HG02852 (cell line): ENCODE results near the gene ERBB4.

Experiments
- ATAC-seq: cut with Tn5 transposase; IDR thresholded peaks from one replicate; pipeline ENCODE4 v1.9.1; 2021; ENCODE audit warnings: mild to moderate bottlenecking, moderate library complexity; ENCODE audit not compliant: unreplicated experiment

Gene ERBB4

DNA sequence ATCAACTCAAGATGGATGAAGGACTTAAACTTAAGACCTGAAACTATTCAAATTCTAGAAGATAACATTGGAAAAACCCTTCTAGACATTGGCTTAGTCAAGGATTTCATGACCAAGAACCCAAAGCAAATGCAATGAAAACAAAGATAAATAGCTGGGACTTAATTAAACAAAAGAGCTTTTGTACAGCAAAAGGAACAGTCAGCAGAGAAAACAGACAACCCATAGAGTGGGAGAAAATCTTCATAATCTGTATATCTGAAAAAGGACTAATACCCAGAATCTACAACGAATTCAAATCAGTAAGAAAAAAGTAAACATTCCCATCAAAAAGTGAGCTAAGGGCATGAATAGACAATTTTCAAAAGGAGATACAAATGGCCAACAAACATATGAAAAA lies 171.2 kb downstream of the ERBB4 start:
- no peak for ATAC-seq

DNA sequence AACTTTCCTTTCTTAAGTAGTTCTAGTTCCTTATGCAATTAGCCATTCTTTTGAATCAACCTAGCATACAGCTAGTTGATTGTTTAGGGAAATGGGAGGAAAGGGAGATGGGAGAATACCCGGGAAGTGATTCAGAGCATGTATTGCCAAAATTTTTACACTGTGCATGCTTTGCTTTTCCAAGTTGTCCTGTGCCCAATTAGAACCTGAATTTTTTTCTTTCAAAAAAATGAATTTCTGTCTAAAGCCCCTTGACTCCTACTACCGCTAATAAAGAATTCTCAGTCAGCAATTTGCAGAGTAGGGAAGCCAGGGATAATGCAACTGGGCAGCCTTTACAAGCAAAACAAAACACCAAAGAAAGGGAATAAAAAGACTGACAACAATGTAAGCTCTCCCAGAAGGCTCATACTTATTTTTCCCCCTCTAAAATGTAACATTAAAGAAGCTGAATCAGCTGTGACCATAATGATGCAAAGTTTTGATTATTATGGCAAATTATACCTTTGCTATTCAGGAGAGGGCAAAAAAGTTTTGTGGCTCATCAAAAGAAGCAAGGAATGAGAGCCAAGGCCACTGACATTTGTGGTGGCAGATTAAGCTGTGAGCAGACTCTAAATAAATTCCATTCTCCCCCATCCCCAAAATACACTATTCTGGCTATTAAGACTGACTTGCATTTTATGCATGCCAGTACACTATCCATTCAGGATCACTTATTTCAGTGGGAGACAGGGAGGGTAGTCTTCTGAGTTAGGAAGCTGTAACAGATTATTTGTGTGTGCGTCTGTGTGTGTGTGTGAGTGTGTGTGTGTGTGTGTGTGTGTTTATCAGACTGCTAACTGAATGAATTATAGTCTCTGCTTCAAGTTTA lies 174.3 kb downstream of the ERBB4 start:
- no peak for ATAC-seq

DNA sequence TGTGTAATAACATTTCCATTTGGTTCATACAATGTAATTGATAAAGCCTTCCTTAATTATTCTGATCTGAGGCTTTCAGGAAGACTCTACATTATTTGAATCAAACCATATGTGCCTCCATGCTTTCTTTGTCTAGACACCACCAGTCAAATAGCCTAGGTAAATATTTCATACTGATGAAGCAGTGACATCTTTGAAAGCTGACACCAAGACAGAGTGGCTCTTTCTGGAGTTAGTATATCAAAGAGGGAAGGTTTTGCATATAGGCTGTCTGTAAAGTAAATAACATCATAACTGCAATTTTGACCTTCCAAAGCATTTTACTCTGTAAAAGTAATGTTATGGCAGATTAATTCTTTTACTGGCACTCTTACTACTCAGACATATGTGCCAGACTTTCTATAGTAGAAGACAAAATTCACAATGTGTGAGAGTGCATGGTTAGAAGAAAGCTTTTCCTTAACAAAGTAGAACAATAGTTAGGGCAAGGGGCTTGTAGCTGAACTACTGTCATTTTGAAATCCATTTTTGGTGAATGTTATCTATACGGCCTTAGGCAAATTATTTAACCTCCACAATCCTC lies 177.3 kb downstream of the ERBB4 start:
- no peak for ATAC-seq

DNA sequence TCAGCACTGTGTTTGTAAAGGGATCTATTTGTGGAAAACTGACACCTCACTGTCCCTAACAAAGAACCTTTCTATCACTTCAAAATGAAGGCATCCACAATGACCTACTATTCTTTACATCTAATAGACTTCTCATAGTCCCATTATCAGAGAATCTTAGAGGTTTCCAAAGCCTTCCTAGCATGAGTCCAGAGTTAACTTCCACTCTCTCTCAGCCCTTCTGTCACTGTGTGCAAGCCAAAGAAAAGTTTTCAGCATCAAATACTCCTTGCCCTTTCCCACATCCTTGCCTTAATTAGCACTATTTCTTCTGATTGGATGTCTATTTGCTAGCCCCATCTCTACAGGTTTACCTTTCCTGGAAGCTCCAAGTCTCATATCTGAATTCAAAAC lies 178.5 kb downstream of the ERBB4 start:
- no peak for ATAC-seq

DNA sequence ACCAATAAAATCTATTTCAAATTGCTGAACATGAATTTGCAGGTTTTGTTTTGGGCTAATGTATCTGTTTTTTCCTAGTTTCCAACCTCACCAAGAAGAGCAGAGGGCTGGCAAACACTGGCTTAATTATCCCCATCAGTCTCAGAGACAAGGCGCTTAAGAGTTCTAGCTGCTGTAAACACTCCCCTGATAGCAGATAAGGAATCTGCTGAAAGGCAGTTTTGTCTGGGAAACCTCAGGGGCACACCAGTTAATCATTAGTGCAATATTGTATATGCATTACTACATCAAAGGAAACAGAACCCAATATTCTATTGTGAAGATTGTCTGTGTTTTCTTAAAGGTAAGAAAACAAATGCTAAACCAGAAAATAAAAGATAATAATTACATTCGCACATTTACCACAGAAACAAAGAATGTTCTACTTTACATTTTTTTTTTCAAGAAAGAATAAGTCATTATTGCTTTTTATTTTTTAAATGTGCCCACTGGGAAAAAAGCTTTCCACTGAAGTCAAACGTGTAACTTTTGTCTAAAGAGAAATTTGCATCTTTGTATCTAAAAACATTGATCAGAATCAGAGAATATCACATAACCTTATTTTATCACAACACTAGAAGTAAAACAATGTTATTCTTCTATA lies 179.1 kb downstream of the ERBB4 start:
- ATAC-seq = no peak

DNA sequence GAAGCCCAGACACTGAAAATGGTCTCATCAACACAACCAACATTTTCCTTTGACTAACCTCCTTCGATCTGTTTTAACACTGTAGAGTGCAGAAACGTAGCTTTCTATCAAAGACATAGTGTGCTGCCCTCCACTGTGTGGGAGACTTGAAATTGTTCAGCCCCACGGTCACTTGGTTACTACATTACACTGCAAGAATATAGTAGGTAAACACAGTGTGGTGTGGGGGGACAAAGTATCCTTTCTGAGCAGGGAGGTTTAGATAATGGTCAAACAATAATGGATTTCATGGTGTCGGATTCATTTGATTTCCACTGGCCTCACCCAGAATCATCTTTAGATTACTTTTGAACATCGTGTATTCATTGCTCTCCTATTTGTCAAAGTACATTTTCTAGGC lies 181.0 kb downstream of the ERBB4 start:
- no peak for ATAC-seq

DNA sequence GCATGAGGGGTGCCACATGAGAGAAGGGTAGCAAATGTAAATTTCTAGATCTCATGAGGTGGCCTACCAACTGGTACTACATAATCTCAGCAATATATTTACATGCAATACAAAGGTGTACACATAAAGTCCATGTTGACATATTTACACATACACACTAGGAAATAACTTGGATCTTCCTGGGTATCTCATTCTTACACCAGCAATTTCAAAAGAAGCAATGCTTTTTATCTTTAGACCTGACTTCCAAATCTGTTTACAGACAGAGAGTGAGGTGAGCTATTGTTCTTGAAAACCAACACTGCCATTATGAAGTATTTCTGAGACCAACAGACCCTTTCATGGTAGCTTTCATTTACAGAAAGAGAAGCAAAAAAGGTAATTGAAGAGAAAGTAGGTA lies 184.2 kb downstream of the ERBB4 start:
- no peak for ATAC-seq

DNA sequence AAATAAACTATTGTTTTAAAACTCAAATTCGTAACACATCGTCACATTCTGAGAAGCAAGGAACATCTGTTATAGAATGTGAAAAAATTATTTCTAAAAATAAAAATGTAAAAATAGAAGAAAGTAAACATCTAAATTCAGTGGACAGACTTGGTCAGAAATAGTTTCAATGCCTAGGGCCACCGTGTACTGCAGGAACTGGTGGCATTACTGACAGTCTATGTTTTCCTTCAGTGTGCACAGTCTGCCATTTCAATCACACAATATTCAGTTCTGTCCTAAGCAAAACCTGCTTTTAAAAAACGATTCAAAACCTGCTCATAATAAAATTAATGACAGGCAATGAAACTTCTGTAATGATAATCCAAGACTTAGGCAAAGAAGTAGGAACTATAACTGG lies 190.1 kb downstream of the ERBB4 start:
- ATAC-seq = no peak

DNA sequence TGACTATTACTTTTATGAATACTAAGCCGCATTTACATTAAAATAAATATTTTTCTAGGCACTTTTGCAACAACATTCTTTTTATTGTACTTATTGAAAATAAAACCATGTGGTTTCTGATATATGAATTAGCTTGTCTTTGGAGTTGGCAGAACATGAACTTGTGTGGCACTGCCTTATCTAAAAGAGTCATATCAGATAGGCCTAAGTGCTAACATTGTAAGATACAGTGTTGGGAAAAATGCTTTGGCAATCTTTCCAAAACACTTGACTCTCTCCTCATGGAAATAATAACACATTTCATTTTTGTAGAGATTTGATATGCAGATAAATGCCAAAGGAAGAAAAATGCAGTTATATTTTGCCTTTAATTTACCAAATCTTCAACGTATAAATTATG lies 191.7 kb downstream of the ERBB4 start:
- ATAC-seq = no peak

DNA sequence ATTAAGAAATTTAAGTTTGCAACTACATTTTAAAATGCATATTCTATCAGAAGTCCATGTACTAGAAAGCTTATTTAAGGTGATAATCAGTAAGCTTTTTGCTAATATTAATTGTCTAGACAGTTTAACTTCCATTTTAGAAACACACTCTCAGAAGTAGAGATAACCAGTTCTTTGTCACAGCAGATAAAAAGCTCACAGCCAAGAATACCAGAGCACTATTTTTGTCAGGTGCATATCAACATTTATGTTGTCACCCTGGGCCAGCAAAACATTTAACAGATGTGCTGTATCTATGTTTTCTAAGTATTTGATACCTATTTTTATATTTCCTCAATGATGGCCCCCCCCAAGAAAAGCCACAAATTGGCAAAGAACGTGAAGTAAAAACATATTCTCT lies 192.6 kb downstream of the ERBB4 start:
- no peak for ATAC-seq

DNA sequence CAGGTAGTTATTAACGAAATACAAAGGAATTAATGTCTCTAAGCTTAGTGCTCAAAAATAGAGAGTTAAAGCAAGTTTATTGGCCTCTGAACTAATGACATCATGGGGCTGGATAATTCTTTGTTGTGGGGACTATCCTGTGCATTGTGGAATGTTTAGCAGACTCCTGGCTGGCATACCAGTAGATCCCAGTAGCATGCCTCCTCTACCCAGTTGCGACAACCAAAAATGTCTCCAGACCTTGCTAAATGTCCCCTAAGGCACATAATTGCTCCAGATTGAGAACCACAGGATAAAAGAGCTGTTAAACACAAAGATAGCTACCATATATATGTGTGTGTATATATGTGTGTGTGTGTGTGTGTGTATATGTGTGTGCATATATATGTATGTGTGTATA lies 194.5 kb downstream of the ERBB4 start:
- ATAC-seq = no peak

DNA sequence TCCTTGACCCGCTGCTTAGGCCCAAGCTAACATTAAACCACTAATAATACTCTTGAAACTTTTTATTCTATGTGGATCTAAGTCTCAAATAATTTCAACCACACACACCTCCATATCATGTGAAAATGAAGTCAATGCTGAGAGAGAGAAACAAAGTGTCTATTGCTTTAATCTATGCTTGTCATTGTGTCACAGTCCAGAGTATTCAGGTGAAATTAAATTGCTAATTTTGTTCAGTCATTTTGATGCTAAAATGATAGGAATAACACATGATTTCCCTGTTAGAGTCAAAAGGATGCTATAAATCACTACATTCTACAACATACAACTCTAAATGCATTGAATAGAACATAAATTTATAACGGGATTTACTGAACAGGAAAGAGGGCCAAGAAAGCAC lies 195.4 kb downstream of the ERBB4 start:
- ATAC-seq = no peak

DNA sequence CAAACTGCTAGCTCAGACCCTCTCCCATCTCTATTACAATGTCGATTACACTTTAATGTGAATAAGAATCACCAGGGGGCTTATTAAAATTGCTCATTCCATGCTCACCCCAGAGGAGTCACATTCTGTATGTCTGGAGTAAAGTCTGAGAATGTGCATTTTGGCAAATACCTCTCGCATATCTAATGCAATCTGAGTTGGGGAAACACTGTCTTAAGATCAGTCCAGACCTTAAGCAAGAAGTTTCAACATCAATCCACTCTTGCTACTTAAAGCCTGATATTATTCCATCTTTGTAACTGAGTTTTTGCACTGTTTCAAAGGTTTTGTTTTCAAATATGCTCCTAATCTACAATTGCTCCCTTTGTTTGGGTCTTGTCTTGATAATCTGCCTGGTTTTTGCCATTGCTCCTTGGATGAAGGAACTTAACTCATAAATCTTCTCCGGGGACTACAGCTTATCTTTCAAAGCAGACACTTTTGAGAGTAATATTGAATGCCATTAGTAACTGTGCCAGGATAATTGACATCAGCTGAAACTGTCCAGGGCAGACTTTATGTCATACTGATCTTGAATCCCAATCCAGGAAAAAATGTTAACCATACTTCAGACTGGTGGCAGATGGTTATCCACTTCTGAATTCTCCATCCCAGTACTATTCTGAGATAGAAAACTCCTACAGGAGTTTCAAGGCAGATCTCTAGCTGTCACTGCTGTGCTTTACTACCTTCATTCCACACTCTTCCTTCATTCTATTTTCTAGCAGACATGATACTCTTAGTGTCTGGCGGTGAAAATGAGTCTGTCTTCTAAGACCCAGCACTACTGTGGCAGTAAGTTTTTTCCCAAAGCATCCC lies 200.9 kb downstream of the ERBB4 start:
- ATAC-seq = no peak

DNA sequence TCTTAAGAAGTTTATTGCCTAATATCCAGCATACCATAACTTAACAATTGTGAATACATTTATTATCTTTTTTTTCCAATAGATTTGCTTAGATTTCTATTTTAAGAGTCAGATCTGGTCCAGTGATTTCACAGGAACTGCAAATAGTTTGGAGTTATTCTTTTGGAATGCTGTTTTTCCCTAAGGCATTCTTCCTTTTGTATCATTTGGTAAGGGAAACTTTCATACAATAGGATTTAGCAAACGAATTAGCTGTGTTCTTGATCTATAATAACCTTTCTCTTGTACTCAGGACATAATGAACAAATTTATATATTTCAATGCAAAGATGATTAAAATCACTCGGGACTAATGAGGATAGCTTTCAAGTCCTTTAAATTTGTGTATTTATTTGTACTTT lies 201.6 kb downstream of the ERBB4 start:
- ATAC-seq = no peak

DNA sequence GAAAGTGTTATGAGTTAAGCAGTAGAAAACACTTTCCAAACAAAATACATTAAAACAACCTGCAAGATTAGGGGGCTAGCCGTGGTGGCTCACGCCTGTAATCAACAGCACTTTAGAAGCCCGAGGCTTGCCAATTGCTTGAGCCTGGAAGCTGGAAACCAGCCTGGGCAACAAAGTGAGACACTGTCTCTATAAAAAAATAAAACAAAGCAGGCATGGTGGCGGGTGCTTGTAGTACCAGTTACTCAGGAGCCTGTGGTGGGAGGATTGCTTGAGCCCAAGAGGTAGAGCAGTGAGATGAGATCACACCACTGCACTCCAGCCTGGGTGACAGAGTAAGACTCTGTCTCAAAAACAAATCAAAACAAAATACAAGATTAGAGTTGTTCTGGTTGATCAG lies 208.3 kb downstream of the ERBB4 start:
- no peak for ATAC-seq

DNA sequence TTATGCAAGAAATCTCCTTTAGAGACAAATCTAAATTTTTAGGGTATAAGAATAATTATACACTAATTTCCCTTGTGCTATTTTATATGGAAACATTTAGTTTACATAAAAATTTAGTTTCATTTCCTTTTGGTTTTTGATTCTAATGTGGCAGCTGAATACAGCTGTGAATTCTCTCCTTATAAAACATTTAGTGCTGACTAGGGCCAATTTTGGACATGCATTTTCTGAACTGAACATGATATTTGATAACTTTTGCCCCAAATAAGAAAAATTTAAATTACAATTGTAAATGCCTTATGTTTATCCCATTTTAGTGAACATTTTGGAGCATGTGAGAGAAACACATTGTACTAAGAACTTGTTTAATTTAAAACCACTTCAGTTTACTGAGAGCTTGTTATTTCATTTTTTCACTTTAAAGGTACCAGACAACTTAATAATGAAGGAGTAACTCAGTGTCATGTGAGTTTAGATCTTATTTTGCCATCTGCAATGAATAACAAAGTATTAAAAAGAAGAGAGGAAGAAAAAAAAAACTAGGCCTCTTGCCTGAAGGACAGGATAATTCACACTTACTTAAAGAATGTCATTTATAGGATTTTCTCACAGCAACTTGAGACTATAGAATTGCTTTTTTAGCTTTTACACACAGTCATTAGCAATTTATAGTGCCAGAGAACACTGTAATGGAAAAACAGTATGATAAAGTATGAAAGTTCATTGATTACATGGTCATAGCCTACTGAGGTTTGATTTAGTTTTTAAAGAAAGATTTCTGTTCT lies 209.7 kb downstream of the ERBB4 start:
- ATAC-seq = no peak

DNA sequence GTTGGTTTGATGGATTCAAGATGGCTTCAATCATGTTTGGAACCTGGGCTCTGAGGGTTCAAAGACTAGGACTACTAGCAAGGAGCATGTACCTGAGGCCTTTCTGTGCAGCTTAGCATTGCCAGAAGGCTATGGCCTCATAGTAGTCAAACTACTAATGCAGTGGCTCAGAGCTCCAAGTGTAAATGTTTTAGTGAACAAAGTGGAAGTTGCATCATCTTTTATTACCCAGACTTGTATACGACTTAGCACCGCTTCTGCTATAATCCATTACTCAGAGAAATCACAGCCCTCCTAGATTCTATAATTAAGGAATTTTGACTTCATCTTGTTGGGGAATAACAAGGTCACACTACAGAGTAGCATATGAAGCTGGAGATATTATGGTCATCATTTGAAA lies 210.5 kb downstream of the ERBB4 start:
- ATAC-seq = no peak

DNA sequence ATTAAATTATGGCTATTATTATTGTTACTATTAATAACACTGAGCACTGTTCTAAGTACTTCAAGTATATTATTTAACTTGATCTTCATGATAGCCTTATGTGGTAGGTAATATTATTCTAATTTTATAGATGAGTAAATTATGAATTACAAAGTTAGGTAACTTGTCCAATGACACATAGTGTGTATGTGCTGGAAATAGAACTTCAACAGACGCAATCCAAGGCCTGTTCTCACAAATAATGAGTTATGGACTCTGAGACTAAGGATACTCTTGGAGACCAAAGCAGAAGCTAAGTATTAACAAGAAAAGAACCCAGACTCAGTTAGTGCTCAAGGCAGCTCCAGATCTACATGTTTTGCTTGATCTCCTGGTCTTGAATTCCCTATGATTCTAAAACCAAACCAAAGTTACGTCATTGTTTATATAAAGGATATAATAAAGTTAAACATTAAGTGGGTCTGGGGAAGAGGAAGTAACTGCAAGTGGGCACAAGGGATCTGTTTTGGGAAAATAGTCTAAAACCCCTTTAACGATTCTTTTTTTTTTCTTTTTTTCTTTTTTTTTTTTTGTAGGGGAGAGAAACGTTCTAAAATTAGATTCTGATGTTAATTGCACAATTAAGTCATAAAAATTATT lies 211.3 kb downstream of the ERBB4 start:
- ATAC-seq = no peak

DNA sequence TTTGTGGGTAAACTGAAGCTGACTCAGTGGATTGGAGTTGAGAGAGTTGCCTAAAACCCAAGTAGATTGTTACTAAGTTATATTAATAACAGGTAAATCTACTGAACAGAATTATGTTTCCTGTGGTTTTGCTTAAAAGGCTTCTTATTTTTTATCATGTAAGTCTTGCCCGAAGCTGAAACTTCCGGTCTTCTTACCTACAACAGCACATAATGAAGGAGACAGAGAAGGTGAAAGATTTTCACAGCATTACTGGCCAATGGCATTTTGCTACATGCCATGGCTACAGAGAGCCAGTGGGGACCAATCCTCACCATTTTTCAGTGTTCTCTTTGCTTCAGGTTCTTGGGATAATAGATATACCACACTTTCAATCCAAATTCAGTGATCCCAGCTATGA lies 220.0 kb downstream of the ERBB4 start:
- no peak for ATAC-seq

DNA sequence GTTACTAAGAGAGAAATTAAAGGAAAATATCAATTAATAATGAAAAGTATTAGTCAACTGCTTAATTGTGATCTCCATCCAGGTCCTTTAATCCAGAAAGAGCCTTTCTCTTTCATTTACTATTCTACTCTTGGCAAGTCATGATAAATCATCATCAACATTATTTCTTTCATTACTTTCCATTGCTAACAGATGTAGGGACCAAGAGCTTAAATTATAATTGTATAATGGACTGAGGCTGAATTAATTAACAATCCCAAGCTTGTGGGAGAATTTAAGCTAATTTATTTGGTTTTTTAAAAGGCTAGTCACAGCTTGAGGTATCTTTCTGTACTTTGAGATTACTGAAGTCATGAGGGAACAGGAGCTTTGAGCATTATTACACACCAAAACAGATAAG lies 223.9 kb downstream of the ERBB4 start:
- no peak for ATAC-seq
